GM12872 (cell line): Measurements from ENCODE around the gene ACSF2.

Experiments
- TF ChIP-seq, protein P1 (sequence below): IDR thresholded peaks from 3 replicates; pipeline ENCODE4 v1.5.1; 2011; ENCODE audit warnings: low read depth, mild to moderate bottlenecking, low read length, moderate library complexity; ENCODE audit not compliant: insufficient read depth

Gene ACSF2

DNA sequence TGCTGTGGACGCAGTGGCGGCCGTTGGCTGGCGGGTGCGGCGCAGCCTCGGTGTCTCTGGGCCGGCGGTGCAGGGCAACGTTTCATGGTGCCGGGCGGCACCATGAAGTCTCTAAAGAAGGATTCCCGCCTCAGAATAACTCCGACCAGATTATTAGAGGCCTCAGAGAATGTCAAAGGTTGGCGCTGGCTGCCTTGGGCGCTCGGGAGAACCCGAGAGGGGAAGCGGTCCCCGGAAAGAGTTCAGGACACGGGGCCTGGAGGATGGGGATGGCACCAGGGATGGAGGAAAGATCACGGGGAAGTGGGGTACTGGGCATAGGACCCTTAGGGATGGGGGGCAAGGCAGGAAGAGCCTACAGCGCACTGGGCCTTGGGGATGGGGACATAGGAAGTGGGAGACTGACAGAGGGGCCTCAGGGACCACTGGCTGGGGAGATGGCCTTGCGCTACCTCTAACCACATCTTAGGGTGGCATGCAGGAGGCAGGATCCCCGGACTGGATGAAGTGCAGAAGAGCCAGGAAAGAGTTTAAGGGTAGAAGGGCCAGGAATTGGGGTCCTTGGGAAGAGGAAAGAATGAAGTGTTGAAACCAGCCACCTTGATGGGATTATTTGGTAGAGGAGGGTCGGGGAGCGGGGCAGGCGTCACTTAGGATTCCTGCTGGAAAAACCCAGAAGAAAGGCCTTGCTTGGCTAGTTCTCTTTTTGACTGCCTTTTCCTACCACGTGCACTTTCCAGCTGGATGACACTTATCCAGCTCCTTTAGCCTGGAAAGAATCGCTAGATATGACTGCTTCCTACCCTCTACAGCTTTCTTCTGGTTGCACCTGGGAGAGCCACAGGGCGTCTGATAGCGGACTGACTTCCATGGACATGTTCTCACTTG is 82.8 kb downstream of the ACSF2 start:
- TF ChIP-seq, protein P1, sequence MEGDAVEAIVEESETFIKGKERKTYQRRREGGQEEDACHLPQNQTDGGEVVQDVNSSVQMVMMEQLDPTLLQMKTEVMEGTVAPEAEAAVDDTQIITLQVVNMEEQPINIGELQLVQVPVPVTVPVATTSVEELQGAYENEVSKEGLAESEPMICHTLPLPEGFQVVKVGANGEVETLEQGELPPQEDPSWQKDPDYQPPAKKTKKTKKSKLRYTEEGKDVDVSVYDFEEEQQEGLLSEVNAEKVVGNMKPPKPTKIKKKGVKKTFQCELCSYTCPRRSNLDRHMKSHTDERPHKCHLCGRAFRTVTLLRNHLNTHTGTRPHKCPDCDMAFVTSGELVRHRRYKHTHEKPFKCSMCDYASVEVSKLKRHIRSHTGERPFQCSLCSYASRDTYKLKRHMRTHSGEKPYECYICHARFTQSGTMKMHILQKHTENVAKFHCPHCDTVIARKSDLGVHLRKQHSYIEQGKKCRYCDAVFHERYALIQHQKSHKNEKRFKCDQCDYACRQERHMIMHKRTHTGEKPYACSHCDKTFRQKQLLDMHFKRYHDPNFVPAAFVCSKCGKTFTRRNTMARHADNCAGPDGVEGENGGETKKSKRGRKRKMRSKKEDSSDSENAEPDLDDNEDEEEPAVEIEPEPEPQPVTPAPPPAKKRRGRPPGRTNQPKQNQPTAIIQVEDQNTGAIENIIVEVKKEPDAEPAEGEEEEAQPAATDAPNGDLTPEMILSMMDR, result no peak

DNA sequence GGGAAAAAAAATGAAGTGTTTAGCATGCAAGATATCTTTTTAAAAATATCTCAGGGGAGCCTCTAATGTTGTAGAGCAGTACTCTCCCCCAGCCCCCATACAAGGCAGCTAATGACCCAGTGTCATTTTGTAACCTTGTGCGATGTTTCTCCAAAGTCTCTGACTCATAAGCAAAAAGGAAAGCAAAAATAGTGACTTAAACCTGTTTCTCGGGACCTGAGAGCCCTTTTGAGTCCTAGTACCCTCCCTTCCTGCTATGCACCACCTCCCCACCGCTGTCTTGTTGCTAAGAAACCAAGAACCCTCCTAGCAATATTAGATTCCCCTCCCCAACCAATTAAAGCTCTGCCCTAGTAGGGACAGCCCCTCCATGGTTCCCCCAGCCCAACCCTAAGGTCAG is 85.0 kb downstream of the ACSF2 start:
- TF ChIP-seq, protein P1, result no peak

DNA sequence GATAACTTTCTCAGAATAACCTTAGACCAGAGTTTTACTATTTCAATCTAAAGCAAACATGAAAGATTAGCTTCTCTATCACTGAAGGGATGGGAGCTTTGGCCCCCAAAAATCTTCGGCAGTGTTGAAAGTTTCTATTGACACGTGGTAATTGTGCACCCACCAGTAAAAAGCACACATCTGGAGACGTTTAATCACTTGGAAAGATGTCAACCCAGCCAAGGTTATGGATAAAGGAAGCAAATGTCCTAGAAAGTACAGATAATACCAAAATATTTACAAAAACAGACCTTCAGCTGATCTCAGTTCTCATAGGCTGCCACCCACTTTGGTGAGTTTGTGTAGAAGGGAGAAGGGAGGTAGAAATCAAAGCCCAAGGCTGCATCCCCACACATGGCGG is 87.5 kb downstream of the ACSF2 start:
- TF ChIP-seq, protein P1, result no peak

DNA sequence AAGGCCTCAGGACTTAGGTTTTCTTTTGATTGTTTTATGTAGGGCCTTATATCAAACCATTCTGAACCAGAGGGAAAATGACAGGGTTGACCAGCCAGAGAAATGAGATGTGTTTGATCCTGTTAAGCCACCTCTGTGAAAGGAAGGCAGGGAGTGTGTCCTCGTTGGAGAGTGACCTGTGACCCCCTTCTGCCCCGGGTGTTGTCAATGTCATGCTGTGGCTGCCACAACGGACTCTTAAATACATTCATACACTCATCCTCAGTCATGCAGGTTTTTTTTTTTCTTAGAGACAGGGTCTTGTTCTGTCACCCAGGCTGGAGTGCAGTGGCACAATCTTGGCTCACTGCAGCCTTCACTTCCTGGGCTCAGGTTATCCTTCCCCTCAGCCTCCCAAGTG is 88.4 kb downstream of the ACSF2 start:
- TF ChIP-seq, protein P1, result no peak

DNA sequence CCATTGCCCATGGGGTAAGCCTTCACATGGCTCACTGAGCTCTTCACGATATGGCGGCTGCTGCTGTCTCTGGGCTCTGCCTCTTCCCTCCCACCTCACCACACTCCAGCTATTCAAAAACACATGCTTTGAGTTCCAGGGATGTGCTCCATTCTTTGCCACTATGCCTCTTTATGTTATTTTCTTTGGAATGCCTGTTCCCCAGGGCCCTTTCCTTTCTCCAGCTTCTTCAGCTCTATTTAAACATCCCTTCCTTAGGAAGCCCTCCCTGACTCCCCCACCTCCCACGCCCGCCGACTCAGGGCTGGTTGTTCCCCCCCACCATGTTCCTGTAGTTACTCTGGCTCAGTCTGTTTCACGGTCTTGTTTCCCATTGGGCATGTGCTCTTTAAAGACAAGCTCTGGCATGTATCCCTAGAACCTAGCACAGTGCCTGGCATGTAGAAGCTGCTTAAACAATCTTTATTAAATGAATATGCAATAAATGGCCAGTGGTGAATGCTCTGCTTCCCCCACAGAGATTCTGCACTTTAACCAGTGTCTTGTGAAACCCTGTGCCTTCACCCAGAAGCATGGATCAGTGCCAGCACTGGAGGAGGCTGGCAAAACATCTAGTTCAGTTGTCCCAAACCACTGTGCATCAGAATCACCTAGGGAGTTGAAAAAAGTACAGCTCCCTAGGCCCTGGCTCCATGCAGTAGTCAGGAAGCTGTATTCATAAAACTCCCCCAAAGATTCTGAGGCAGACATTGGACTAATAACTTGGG is 89.1 kb downstream of the ACSF2 start:
- TF ChIP-seq, protein P1, result no peak

DNA sequence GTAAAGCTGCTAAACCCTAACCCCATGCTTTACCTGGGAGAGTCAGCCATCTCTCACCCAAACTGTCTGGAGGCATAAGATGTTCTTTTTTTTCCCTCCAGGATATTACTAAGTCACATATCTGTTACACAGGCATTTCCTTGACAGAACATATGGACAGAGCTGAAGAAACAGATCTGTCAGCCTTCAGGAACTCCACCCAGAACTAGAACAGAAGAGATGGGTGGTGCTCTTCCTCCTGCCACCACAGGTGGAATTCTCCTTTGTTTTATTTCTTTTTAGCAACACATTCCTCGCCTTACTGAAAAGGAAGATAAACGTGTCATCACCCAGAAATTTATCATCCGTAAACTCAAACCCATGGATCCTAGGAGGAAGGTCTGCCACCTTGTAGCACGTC is 91.0 kb downstream of the ACSF2 start:
- TF ChIP-seq, protein P1, result no peak
